Measurements from ENCODE around the gene LRRK1.
"Not testable (repeated sequence)": the region's sequence is repeated elsewhere in the genome, so short reads cannot be mapped to it uniquely, and the experiment has no call there.

- not testable (repeated sequence) for TF ChIP-seq EP300, CTCF (IDR thresholded peaks at IDR 0.05)
Observed at GRCh38 chr15:101095796-101096406, 176.7 kb downstream of the LRRK1 start.

Measured in stomach (tissue), 4 donors.